Activated T-helper 1 cell treated with Interleukin-2 at 50 U/mL for 16 hours (primary cell): Measurements from ENCODE around the gene SETDB2.

Experiments used
- DNase-seq: peaks from one replicate; pipeline ENCODE4 v3.0.0-alpha.2; 2020; ENCODE audit warnings: low read depth

The SETDB2 gene

GRCh38 chr13:49428041-49428763 is 15.9 kb upstream of the SETDB2 start:
- no peak for DNase-seq

DNA sequence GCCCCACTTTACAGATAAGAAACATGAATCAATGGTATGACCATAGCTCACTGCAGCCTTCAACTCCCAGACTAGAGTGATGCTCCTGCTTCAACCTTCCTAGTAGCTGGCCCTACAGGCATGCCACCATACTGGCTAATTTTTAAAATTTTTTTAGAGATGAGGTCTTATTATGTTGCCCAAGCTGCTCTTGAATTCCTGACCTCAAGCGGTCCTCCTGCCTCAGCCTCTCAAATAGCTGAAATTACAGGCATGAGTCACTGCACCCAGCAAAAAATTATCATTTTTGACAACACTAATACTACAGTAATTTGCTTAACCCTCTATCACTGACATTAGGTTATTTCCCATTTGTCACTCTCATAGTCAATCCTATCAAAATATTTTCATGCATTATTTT is 15.0 kb upstream of the SETDB2 start:
- DNase-seq = no peak

DNA sequence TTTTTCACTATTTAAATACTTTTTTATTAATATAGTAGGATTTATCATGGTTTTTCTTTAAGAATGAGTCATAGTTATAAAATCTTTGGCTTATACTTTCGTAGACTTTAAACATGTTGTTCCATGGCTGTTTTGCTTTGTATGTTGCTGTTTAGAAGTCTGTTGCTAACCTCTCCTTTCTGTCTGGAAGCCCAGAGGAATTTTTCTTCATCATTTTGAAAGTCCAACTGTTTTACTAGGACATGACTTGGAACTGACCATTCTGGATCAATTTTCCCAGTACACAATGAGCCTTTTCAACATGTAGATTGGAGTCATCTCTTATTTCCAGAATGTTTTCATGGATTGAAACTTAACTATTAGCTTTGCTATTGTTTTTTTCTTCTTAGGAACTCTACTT is 8.1 kb upstream of the SETDB2 start:
- DNase-seq = no peak

DNA sequence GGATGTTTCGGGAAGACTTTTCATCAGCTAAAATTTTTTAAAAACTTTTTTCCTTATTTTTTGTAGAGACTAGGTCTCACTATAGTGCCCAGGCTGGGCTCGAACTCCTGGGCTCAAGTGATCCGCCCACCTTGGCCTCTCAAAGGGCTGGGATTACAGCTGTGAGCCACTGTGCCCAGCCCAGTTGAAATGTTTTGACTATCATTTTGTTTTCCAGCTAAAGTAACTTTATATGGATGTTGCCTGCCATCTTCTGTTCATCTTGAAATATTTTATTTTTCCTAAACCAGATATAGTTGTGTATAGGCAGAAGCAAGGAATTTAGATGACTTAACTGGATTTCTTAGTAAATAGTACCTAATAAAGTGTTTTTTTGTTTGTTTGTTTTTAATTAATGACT is 7.2 kb upstream of the SETDB2 start:
- no peak for DNase-seq

GRCh38 chr13:49437705-49438104 is 6.4 kb upstream of the SETDB2 start:
- no peak for DNase-seq

- no peak for DNase-seq
Measured at GRCh38 chr13:49439609-49440008, 4.5 kb upstream of the SETDB2 start.

DNA sequence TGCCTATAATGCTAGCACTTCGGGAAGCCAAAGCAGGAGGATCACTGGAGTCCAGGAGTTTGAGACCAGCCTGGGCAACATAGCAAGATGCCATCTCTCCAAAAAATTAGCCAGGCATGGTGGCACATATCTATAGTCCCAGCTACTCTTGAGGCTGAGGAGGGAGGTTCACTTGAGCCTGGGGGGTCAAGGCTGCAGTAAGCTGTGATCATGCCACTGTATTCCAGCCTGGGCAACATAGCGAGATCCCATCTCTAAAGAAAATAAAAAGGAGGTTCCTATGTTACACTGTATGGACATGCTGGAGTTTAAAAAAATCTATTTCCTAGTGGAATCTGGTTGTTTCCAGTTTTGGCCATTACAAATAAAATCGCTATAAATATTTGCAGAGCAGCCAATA is 2.8 kb upstream of the SETDB2 start:
- no peak for DNase-seq

DNA sequence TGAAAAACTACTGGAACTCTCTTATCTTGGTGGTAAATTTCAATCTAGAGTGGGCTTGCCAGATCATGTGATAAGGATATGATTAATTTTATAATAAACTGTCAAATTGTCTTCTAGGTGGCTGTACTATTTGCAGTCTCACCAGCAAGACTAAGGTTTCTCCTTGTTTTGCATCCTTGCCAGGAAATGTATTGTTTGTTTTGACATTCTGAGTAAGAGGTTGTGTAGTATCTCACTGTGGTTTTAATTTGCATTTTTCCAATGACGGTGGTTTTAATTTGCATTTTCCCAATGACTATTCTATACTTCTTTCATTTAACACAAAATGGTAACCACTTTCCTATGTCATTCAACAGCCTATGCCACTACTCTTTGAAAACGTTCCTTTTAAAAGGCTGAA is 2.2 kb upstream of the SETDB2 start:
- DNase-seq = no peak

- no peak for DNase-seq
Measured at GRCh38 chr13:49443357-49443703, 744 bp upstream of the SETDB2 start.

DNA sequence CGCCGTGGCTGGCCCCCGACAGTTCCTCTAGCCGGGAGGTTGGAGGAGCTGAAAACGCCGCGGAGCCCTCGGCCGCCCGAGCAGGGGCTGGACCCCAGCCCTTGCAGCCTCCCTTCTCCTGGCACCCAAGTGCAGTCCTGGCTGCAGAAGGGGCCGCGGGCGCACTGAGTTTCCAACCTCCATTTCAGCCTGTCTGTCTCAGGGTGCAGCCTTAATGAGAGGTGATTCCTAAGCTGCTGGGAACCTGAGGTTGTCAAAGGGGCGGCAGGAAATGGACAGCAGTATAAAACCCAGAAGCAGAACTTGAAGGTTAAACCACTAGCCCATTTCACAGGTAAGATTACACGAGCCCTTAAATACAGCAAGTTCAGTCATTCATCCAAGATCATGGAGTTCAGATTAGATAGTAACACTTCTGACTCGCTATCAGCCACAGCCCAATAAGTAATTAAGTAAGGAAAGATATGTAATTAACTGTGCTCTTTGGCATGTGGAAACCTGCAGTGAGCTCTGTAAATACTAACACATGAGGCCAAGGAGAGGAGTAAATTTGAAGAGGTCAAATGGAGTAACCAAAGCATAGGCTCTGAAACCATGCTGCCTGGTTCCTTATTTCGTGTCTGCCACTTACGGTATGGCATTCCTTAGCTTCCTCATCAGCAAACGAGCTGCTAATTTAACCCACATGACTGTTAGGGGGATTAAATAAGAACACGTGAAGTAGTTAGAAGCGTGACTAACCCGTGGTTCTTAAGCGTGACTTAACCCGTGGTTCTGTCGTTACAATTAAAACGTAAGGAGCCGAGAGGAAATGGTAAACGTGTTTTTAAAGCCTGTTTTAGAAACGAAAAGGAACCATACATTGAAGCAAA is 686 bp downstream of the SETDB2 start:
- DNase-seq = no peak

DNA sequence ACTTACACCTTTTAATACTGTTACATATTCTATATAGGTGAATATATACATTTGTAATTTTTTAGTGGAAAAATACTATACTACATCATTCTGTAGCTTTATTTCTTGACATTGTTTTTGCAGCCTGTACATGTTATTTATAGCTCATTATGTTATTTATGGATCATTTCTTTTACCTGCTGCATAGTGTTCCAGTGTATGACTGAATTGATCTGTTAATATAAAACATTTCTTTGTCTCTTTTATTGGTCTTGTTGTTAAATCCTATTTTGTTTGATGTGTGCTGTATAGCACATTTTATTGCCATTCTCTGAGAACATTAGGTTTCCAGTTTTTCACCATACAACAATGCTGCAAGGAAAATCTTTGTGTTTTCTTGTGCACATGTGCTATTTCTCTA is 2.4 kb downstream of the SETDB2 start:
- no peak for DNase-seq

DNA sequence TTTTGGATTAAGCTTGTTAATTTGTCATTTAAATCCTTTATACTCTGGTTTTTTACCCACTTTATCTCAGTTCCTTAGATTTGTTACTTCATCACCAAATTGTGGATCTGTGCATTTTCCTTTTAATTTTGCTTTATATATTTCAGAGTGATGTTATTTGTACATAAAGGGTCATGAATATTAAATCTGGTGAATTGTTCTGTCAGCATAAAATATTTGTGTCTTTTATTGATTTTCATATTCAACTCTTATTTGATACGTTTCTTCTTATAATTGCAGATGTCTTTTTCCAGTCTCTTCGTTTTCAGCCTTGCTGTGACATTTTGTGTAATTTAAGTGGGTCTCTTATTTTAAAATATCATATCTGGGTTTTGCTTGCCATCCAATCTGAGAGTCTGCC is 4.7 kb downstream of the SETDB2 start:
- no peak for DNase-seq

GRCh38 chr13:49450105-49450819 is 6.2 kb downstream of the SETDB2 start:
- DNase-seq = no peak

GRCh38 chr13:49452725-49453457 is 8.8 kb downstream of the SETDB2 start:
- DNase-seq = no peak

DNA sequence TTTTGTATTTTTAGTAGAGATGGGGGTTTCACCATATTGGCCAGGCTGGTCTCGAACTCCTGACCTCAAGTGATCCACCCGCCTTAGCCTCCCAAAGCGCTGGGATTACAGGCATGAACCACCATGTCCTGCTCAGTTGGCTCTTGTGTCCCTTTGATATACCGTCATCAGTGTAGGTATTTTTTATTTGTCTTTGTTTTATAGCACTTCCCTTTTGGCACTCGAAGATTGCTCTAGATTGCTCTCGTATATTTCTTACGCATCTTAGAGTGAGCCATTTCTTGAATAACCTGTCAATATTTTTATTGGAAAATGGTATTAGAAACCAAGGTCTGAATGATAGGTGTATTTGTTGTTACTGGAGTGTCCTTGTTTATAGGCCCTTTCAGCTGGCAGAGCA is 9.4 kb downstream of the SETDB2 start:
- DNase-seq = no peak

- no peak for DNase-seq
Measured at GRCh38 chr13:49454388-49455006, 10.4 kb downstream of the SETDB2 start.

DNA sequence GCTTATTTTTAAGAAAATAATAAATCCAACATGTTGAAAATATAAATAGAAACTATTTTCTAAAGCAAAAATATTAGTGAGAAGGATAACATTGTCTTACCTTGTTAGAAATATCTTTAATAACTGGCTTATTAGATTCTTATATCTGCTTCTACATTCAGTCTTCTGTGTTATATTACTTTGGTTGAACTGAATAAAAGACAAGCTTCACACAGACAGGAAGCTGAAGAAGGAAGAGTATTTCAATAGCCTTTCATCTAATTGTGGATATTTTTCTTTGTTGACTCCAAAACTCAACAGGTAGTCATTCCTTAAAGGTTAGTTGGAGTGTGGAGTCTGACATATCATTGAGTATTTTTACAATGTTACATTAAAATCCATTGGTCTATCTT is 10.9 kb downstream of the SETDB2 start:
- no peak for DNase-seq

DNA sequence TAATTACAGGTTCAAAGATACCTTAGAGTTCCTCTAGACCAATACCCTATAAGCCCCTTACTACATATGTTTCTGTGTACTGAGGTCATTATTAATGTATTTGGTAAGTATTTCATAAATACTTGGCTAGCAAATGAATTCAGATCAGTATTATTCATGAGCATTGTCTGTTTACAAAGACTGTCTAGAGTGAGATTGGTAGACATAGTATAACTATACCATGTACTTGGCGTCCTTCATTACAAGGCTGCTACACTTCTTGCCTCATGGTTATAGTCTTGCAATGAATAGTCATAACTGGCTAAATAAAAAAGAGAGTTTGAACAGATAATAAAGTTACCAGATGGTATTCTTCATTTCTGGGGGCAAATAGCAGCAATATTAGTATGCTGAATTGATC is 12.1 kb downstream of the SETDB2 start:
- DNase-seq = no peak

- no peak for DNase-seq
Measured at GRCh38 chr13:49457221-49457620, 13.1 kb downstream of the SETDB2 start.

DNA sequence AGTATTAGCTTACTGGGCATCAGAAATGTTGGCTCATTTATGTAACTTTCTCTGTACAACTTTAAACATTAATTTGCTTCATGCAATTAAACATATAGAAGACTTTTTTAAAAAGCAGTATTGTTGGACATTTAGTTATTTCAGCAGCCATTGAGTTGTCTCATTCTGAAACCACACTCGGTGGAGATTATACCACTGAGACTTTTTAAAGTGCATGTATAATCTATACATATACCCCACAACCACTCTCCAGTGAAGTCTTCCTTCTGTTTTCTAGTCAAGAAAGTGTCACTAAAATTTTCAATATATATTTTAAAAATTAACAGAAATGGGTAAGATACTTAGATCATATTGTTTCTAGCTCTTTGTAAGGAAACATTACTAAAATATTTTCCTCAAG is 15.5 kb downstream of the SETDB2 start:
- DNase-seq = no peak

DNA sequence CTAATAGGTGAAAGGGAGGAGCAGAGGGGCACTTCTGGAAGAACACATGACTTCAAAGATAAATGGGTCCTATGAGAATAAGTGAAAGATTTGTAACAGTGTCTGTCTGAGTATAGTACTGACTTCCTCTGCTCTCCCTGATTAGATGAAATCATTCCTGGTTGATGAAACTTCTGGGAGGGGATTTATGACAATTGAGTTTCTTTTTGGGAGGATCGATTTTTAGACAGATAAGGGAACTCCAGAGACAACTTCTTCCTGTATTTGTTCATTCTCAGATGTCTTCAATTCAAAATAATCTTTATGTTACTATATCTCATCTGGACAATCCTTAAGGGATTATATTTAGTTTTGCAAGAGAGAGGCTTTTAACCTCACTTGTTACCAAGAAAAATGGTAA is 20.0 kb downstream of the SETDB2 start:
- no peak for DNase-seq
